Measurements from ENCODE around the gene TMEM115. TPM values are rescaled to one million over a fixed set of nuclear protein-coding genes. Genes with fewer than 3 reads are reported as not detected.

The TMEM115 gene
- total RNA-seq, 1 experiment from 2014 or later: 31.9 TPM

- peak overlapping the region; percentile 44 for H3K4me3 Mint-ChIP-seq (ENCODE audit: unreplicated experiment)
- H3K9me3 Mint-ChIP-seq (ENCODE audit: unreplicated experiment): no peaks in the 10 kb centered on the region
- no peaks in the 10 kb centered on the region for H3K27me3 Mint-ChIP-seq (ENCODE audit: insufficient read depth, unreplicated experiment)
- no peak overlapping the region for H3K27ac Mint-ChIP-seq (ENCODE audit: low read depth, unreplicated experiment)
- no TSS peak for BruUV-seq (replicated peaks)
- peaks cover 20% of the 10 kb centered on the region for H3K4me1 Mint-ChIP-seq (ENCODE audit: insufficient read depth, unreplicated experiment)
- H3K36me3 Mint-ChIP-seq (ENCODE audit: insufficient read depth, unreplicated experiment): peaks cover 50% of the 10 kb centered on the region
- TF ChIP-seq, protein P1, sequence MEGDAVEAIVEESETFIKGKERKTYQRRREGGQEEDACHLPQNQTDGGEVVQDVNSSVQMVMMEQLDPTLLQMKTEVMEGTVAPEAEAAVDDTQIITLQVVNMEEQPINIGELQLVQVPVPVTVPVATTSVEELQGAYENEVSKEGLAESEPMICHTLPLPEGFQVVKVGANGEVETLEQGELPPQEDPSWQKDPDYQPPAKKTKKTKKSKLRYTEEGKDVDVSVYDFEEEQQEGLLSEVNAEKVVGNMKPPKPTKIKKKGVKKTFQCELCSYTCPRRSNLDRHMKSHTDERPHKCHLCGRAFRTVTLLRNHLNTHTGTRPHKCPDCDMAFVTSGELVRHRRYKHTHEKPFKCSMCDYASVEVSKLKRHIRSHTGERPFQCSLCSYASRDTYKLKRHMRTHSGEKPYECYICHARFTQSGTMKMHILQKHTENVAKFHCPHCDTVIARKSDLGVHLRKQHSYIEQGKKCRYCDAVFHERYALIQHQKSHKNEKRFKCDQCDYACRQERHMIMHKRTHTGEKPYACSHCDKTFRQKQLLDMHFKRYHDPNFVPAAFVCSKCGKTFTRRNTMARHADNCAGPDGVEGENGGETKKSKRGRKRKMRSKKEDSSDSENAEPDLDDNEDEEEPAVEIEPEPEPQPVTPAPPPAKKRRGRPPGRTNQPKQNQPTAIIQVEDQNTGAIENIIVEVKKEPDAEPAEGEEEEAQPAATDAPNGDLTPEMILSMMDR (IDR thresholded peaks at IDR 0.05; ENCODE audit: unreplicated experiment): no peak
- intact Hi-C loops (cut with micrococcal nuclease): no loop called here
- CTCF ChIA-PET: interaction anchor here (1.0 to 1.7 kb wide), 3 partner anchors 10 to 15 kb away, joined by 3 to 5 read pairs (median 4); no protein-coding TSS in a partner anchor
- no peak for DNase-seq (ENCODE audit: unreplicated experiment)
- POLR2A ChIA-PET: interaction anchor here (1.4 to 4.9 kb wide), 3 partner anchors 15 to 42 kb away, joined by 3 to 79 read pairs (median 6); partner anchors contain the start of genes CYB561D2, IFRD2 and NPRL2
Measured at GRCh38 chr3:50333744-50334328, 25.5 kb downstream of the TMEM115 start.

DNA sequence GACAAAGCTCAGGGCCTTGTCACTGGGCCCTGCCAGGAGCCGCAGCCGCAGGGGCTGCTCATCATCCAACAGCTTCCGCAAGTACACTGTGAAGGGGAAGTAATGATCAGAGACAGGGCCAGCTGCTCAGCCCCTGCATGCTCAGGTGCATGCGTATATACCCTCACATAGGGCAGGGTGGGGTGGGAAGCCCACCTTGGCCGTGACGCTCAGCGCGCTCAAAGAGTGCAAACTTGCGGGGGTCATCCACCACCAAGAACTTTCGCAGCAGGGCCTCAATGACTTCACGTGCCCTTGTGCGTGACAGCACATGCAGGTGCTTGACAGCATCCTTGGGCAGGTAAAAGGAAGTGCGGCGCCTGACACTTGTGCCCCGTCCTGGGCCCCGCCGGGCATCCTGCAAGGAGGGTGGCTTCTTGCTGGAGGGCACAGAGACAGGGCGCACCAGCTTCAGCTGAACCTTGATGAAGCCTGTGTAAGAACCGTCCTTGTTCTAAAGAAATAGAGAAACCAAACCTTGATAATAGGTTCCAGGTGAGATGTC lies 27.9 kb downstream of the TMEM115 start:
- intact Hi-C loops (cut with micrococcal nuclease): no loop called here
- POLR2A ChIA-PET: interaction anchor here (0.7 to 0.8 kb wide), 2 partner anchors 14 to 61 kb away, joined by 3 read pairs; no protein-coding TSS in a partner anchor
- no peak overlapping the region for H3K27ac Mint-ChIP-seq (ENCODE audit: low read depth, unreplicated experiment)
- H3K9me3 Mint-ChIP-seq (ENCODE audit: unreplicated experiment): no peaks in the 10 kb centered on the region
- no peaks in the 10 kb centered on the region for H3K27me3 Mint-ChIP-seq (ENCODE audit: insufficient read depth, unreplicated experiment)
- CTCF ChIA-PET: interaction anchor here (1.2 kb wide), 1 partner anchor 12 kb away, joined by 3 read pairs; no protein-coding TSS in a partner anchor
- no peak for DNase-seq (ENCODE audit: unreplicated experiment)
- peaks cover 12% of the 10 kb centered on the region for H3K4me1 Mint-ChIP-seq (ENCODE audit: insufficient read depth, unreplicated experiment)
- TF ChIP-seq, protein P1 (IDR thresholded peaks at IDR 0.05; ENCODE audit: unreplicated experiment): no peak
- no TSS peak for BruUV-seq (replicated peaks)
- H3K36me3 Mint-ChIP-seq (ENCODE audit: insufficient read depth, unreplicated experiment): peaks cover 56% of the 10 kb centered on the region
- H3K4me3 Mint-ChIP-seq (ENCODE audit: unreplicated experiment): no peak overlapping the region

DNA sequence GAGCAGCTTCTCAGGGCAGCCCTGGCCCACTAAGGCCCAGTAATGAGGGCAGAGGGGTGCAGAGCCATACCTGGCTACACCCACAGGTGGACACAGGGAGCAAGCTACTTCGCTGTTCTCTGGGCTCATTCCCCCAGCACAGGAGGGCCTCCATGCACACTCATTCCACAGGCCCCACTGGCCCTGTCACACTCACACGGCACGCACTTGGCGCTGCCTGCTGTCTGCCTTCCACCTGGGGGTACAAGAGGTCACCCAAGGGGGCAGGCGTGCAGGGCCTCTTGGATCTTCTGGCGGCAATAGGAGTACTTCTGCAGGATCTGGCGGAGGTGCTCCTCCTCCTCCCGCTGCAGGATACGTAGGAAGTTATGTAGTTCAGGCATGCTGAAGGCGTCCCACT lies 29.0 kb downstream of the TMEM115 start:
- POLR2A ChIA-PET: no interaction called here
- DNase-seq (ENCODE audit: unreplicated experiment): no peak
- Mint-ChIP-seq H3K27me3 (ENCODE audit: insufficient read depth, unreplicated experiment) (no peaks in the 10 kb centered on the region), H3K27ac (ENCODE audit: low read depth, unreplicated experiment) (no peak overlapping the region), H3K4me1 (ENCODE audit: insufficient read depth, unreplicated experiment) (peaks cover 9% of the 10 kb centered on the region), H3K36me3 (ENCODE audit: insufficient read depth, unreplicated experiment) (peaks cover 51% of the 10 kb centered on the region), H3K4me3 (ENCODE audit: unreplicated experiment) (no peak overlapping the region), H3K9me3 (ENCODE audit: unreplicated experiment) (no peaks in the 10 kb centered on the region)
- intact Hi-C loops (cut with micrococcal nuclease): no loop called here
- CTCF ChIA-PET: interaction anchor here (1.4 kb wide), 1 partner anchor 32 kb away, joined by 5 read pairs; the partner anchor contains the start of genes HYAL3 and NAA80
- BruUV-seq (replicated peaks): no TSS peak
- TF ChIP-seq, protein P1 (IDR thresholded peaks at IDR 0.05; ENCODE audit: unreplicated experiment): no peak

DNA sequence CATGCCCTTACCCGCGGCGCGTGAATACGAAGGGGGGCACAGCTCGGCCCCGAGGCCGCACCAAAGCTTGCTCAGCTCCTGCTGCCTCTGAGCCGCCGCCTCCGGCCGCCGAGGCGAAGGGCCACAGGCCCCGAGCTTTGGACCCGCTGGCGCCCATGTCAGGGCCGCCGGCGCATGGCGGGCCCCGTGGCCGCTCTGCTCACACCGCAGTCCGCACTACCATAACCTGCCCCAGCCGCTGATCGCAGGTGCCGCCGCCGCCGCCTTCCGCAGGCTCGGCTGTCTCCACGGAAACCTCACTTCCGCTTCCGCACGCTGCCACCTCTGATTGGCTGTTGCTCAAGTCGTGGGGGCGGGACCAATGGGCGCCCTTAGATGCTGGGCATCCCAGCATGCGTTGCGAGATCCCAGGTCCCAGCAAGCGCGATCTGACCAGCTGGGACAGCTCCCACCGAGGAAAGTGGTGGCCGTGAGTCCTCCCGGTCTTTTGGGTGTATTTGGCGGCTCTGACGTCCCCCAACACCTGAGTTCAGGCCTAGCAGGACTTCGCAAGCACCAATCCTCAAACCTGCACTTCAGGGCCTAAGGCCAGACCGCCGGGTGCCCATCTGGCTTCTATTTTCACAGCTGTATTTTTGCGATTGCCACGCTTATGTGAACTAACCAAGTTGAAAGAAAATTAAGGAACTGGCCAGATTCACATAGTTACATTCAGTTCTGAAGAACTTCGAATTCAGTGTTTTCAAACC lies 31.2 kb downstream of the TMEM115 start, which contains the start of gene TUSC2:
Gene TUSC2 (minus strand): TSS at position 281 of the 749 bp plus-strand sequence. CDS start 124 bp downstream, at position 157.
- BruUV-seq (replicated peaks): TSS peak; percentile 86
- Mint-ChIP-seq H3K27me3 (ENCODE audit: insufficient read depth, unreplicated experiment) (no peaks in the 10 kb centered on the region), H3K36me3 (ENCODE audit: insufficient read depth, unreplicated experiment) (peaks cover 33% of the 10 kb centered on the region), H3K27ac (ENCODE audit: low read depth, unreplicated experiment) (peak within 1 kb of the TSS; percentile 90), H3K4me3 (ENCODE audit: unreplicated experiment) (peak within 1 kb of the TSS; percentile 86), H3K4me1 (ENCODE audit: insufficient read depth, unreplicated experiment) (no peaks in the 10 kb centered on the region), H3K9me3 (ENCODE audit: unreplicated experiment) (no peaks in the 10 kb centered on the region)
- TF ChIP-seq, protein P1 (IDR thresholded peaks at IDR 0.05; ENCODE audit: unreplicated experiment): no peak
- CTCF ChIA-PET: interaction anchor here (0.6 to 2.1 kb wide), 8 partner anchors 8 to 62 kb away, joined by 3 to 6 read pairs (median 4); no protein-coding TSS in a partner anchor
- DNase-seq (ENCODE audit: unreplicated experiment): peak; percentile 97
- POLR2A ChIA-PET: interaction anchor here (0.6 to 3.3 kb wide), 23 partner anchors 9 to 124 kb away, joined by 3 to 58 read pairs (median 4); partner anchors contain the start of genes CYB561D2, GNAI2, HYAL3 and IFRD2
- intact Hi-C loops (cut with micrococcal nuclease): no loop called here
